HUES48 (cell line): Measurements from ENCODE around the gene ABHD12.

ENCODE experiments used
- H3K27ac ChIP-seq: one replicate; pipeline ENCODE4 v1.7.0; 2013; ENCODE audit warnings: low read depth, low read length, inconsistent platforms
- H3K27me3 ChIP-seq: 2 replicates; pipeline ENCODE4 v1.6.1; 2013; ENCODE audit warnings: mild to moderate bottlenecking, low read length; ENCODE audit not compliant: control insufficient read depth, insufficient read depth
- H3K36me3 ChIP-seq: 2 replicates; pipeline ENCODE4 v1.6.1; 2013; ENCODE audit warnings: low read length; ENCODE audit not compliant: control insufficient read depth, insufficient read depth
- H3K4me1 ChIP-seq: 2 replicates; pipeline ENCODE4 v1.6.1; 2013; ENCODE audit warnings: mild to moderate bottlenecking, low read length; ENCODE audit not compliant: control insufficient read depth, insufficient read depth
- H3K4me3 ChIP-seq: 2 replicates; pipeline ENCODE4 v1.5.1; 2013; ENCODE audit warnings: mild to moderate bottlenecking, low read depth, low read length
- H3K9ac ChIP-seq: 2 replicates; pipeline ENCODE4 v1.6.1; 2013; ENCODE audit warnings: mild to moderate bottlenecking, low read depth, low read length, moderate library complexity
- H3K9me3 ChIP-seq: 2 replicates; pipeline ENCODE4 v1.6.1; 2013; ENCODE audit warnings: low read length; ENCODE audit not compliant: control insufficient read depth, insufficient read depth

The ABHD12 gene

GRCh38 chr20:25310268-25310920 lies 80.2 kb downstream of the ABHD12 start:
- Histone ChIP-seq H3K4me1 (no peaks in the 10 kb centered on the region), H3K9ac (no peak overlapping the region), H3K36me3 (peaks cover 33% of the 10 kb centered on the region), H3K4me3 (no peak overlapping the region), H3K9me3 (no peaks in the 10 kb centered on the region), H3K27me3 (no peaks in the 10 kb centered on the region), H3K27ac (peak overlapping the region; percentile 24)

DNA sequence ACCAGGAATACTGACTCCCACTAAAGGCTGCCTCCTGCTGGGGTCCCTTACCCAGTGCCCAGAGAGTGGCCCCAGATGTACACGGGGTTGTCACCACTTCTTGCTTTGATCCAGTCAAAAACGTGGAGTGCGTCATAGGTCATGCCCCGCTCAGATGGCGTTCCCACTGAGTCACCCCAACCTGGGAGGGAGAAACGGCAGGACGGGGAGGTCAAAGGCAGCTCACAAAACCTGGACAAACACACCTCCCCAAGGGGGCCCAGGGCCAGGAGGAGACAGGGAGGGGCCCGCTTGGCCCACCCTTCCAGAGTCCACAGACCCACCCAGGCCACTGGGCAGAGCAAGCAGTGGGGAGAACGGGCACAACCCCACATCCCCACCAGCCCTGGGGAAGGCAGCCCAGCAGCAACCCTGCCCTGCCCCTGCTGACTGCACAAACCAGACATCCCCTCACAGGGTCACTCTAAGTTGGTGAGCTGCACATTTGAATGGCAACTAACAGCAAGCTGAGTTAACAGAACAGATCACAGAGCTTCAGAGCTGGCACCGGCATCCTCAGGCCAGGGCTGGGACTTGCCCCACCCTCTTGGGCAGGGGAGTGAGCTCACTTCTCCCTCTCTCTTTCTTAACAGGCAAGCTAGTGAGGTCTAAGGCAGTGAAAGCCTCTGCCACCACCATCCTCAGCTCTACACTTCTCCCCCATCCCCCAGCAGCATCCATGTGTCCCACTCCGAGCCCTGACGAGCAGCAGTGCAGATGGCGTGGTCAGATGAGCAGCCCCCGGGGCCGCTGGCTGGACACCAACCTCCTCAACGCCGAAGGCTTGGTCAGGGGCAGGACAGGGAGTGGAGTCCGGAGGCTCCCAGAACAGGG lies 81.0 kb downstream of the ABHD12 start:
- Histone ChIP-seq H3K27ac (peak overlapping the region; percentile 24), H3K4me1 (no peaks in the 10 kb centered on the region), H3K9ac (no peak overlapping the region), H3K4me3 (no peak overlapping the region), H3K36me3 (peaks cover 30% of the 10 kb centered on the region), H3K9me3 (no peaks in the 10 kb centered on the region), H3K27me3 (no peaks in the 10 kb centered on the region)

DNA sequence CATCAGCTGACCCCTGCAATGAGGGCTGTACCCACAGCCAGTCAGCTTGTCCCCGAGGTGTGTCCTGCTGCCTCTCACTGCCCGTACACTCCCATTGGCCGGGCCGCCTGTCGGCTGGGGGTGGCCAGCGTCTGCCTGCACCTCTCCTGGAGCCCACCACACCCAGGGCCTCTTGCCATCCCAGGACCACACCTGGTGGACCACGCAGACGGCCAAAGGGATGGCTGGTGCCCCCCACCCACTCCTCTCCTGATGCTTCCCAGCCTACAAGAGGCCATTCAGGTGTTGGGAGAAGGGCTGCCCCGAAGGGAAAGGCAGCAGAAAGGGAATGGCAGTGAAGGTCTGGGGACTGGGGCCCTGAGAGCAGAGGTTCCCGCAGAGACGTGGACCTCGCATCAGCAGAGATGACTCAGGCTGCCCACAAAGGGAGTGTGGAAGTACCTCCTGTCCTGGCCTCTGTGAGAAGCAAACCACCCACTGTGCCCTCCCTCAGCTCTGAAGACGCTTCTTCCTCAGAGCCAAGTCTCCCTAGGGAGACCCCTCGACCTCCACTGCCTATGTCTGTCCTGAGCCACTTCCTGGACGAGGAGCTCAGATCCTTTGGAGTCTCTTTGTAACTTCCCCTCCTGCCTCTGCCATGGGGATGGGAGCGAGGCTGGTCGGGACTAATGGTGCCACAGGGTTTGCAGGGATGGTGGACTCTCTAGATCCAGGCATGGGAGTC lies 81.8 kb downstream of the ABHD12 start:
- peaks cover 33% of the 10 kb centered on the region for H3K36me3 ChIP-seq
- no peaks in the 10 kb centered on the region for H3K4me1 ChIP-seq
- no peaks in the 10 kb centered on the region for H3K27me3 ChIP-seq
- no peak overlapping the region for H3K27ac ChIP-seq
- no peak overlapping the region for H3K9ac ChIP-seq
- no peak overlapping the region for H3K4me3 ChIP-seq
- no peaks in the 10 kb centered on the region for H3K9me3 ChIP-seq

DNA sequence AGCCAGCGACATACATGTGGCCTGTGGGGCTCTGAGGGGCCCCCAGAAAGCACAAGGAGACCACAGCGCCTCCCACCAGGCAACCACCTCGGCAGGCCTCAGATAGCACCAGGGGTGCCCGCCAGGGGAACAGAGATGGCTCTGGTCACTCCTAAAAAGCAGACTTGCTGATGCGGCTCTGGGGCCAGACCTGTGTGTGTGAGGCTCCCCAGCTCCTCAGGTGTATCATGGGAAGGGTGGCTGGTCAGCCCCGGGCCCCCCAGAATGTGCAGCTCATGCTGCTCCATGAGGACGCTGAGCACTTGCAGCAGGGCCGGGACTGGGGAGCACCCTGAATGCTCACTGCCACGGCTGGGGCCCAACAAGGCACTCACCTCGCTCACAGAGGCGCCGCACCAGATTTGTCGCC lies 82.5 kb downstream of the ABHD12 start:
- Histone ChIP-seq H3K9me3 (no peaks in the 10 kb centered on the region), H3K27me3 (no peaks in the 10 kb centered on the region), H3K27ac (no peak overlapping the region), H3K4me1 (no peaks in the 10 kb centered on the region), H3K36me3 (peaks cover 36% of the 10 kb centered on the region), H3K9ac (no peak overlapping the region), H3K4me3 (no peak overlapping the region)

DNA sequence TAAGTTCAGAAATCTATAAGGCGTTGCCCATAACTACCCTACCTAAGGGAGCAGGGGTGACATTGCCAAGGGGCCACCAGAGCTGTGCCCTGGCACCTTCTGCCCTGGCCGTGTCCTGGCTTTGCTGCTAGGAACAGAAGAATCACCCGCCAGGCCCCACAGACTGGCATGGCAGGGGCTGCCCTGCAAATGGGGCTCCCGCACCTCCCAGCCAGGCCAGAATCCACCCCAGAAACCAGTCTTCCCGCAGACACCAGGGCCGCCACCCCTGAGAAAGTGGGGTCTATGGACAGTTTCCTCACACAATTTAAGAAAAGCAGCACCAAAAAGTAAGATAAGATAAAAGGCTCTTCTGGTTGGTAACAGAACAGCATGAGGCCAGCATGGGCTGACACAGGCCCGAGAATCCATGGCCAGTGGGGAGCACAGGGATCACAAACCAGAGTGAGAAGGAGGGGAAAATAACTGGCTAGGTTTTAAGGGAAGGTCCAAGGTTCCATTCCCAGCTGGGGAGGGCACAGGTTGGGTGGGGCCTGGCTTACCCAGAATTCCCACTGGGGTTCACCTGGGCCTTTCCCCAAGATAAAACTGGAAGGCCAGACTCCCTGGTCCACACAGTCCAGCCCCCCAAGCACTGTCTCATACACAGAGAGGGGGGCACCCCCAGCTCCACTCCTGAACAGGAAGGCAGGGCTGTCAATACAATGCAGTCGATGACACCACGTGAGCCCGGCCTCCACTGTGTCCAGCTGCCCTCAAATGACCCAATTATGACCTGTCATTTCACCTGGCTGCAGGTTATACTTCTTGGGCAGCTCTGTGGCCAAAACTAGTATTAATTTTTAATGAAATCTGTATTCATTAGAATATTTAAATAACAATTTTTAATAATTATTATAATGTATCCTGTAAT lies 83.4 kb downstream of the ABHD12 start:
- Histone ChIP-seq H3K4me1 (no peaks in the 10 kb centered on the region), H3K9ac (no peak overlapping the region), H3K36me3 (peaks cover 44% of the 10 kb centered on the region), H3K9me3 (no peaks in the 10 kb centered on the region), H3K27ac (no peak overlapping the region), H3K27me3 (no peaks in the 10 kb centered on the region), H3K4me3 (no peak overlapping the region)

GRCh38 chr20:25304025-25304549 lies 86.5 kb downstream of the ABHD12 start:
- Histone ChIP-seq H3K4me3 (no peak overlapping the region), H3K36me3 (peaks cover 54% of the 10 kb centered on the region), H3K9ac (no peak overlapping the region), H3K27me3 (no peaks in the 10 kb centered on the region), H3K4me1 (no peaks in the 10 kb centered on the region), H3K9me3 (no peaks in the 10 kb centered on the region), H3K27ac (no peak overlapping the region)

GRCh38 chr20:25303292-25304024 lies 87.2 kb downstream of the ABHD12 start:
- H3K9ac ChIP-seq = no peak overlapping the region
- no peak overlapping the region for H3K4me3 ChIP-seq
- no peaks in the 10 kb centered on the region for H3K4me1 ChIP-seq
- no peaks in the 10 kb centered on the region for H3K9me3 ChIP-seq
- H3K27ac ChIP-seq = no peak overlapping the region
- H3K36me3 ChIP-seq = peaks cover 50% of the 10 kb centered on the region
- no peaks in the 10 kb centered on the region for H3K27me3 ChIP-seq

DNA sequence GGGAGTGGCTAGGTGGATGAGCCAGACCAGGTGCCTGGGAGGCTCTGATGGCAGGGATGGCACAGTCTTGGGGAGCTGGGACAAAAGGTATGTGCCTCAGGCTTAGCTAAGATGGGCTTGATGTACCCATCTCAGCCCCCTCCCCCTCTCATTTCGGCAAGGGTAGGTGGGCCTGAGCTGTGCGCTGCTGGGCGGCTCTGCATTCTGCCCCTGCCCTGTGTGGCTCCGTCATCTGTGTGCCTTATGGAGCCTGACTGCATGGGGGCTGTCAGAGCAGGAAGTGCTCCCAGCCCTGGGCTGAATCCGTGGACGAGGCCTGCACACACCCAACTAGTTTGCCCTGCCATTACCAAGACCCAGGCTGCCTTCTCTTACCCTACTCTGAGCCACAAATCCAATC lies 88.0 kb downstream of the ABHD12 start:
- Histone ChIP-seq H3K4me1 (no peaks in the 10 kb centered on the region), H3K4me3 (no peak overlapping the region), H3K27me3 (no peaks in the 10 kb centered on the region), H3K36me3 (peaks cover 42% of the 10 kb centered on the region), H3K27ac (no peak overlapping the region), H3K9me3 (no peaks in the 10 kb centered on the region), H3K9ac (no peak overlapping the region)

DNA sequence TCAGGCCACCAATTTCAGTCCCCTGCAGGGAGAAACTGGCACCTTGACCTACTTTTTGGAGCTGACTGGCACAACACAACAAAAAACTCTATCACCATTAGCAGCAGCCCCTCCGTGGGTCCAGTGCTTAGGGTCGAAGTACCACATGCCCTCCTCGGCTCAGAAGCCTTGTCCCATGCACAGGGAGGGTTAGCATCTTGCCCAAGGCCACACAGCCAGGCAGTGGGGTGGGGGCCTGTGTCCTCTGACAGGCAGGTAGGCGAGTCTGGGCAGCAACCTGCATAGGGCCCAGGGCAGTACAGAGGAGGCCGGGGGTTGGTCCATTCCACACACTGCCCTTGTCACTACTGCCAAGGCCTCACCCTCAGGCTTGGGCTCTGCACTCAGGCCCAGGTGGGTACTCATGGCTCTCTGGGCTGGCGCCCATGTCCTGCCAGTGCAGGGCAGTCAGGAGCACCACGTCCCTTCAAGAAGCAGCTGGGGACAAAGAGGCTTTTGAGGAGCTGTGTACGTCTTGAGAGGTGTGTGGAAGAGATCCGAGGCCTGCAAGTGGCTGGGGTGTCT lies 89.2 kb downstream of the ABHD12 start:
- peaks cover 32% of the 10 kb centered on the region for H3K36me3 ChIP-seq
- H3K9me3 ChIP-seq = no peaks in the 10 kb centered on the region
- H3K27me3 ChIP-seq = no peaks in the 10 kb centered on the region
- no peak overlapping the region for H3K9ac ChIP-seq
- no peak overlapping the region for H3K4me3 ChIP-seq
- no peaks in the 10 kb centered on the region for H3K4me1 ChIP-seq
- no peak overlapping the region for H3K27ac ChIP-seq
